Measurements from ENCODE around the gene TMEM208. TPM values are rescaled to one million over a fixed set of nuclear protein-coding genes. Genes with fewer than 3 reads are reported as not detected.

Gene TMEM208
- total and polyA plus RNA-seq, 2 of the 8 experiments (the other 6 are each of a cell fraction or from before 2014, with no cell fraction given): 37.7 to 100.0 TPM

GRCh38 chr16:67191995-67192681 lies 34.8 kb upstream of the TMEM208 start, which contains the start of gene E2F4 (continued):
- TF ChIP-seq CHD7 (IDR thresholded peaks at IDR 0.05; ENCODE audit: insufficient replicate concordance, low read length): no peak
- TF ChIP-seq ASH2L (IDR thresholded peaks at IDR 0.05; ENCODE audit: low read length): peak; percentile 35
- TF ChIP-seq GTF2F1 (IDR thresholded peaks at IDR 0.05; ENCODE audit: borderline replicate concordance, low read depth, low read length): no peak
- peak; percentile 77 for TF ChIP-seq MAX (IDR thresholded peaks at IDR 0.05)
- TF ChIP-seq CEBPB (IDR thresholded peaks at IDR 0.05; ENCODE audit: low read depth, low read length): no peak
- TF ChIP-seq KDM1A (IDR thresholded peaks at IDR 0.05; ENCODE audit: borderline replicate concordance, low read length): no peak
- no peak for TF ChIP-seq SRF (IDR thresholded peaks at IDR 0.05; ENCODE audit: low read depth, low read length)
- TF ChIP-seq CREB1 (IDR thresholded peaks at IDR 0.05): peak; percentile 62; the same call in 1 of the 2 replicates
- TF ChIP-seq NRF1 (IDR thresholded peaks at IDR 0.05; ENCODE audit: low read depth, low read length): no peak
- TF ChIP-seq SAP30 (IDR thresholded peaks at IDR 0.05; ENCODE audit: insufficient read depth, insufficient replicate concordance, low read length): peak; percentile 74
- TF ChIP-seq SP2 (IDR thresholded peaks at IDR 0.05; ENCODE audit: low read length): no peak
